ENCODE data around the gene TGFA.
A peak's percentile ranks its signal among the peaks of the same experiment; 100 is the strongest.

TGFA gene

GRCh38 chr2:70442301-70443077 is 111.1 kb downstream of the TGFA start:
- peaks cover 19% of the 10 kb centered on the region for H3K4me1 ChIP-seq (ENCODE audit: insufficient read depth, low read length, poor library complexity, severe bottlenecking)
- H3K79me2 ChIP-seq (ENCODE audit: insufficient read depth, low read length): no peaks in the 10 kb centered on the region
- H3F3A ChIP-seq (ENCODE audit: low read depth): peaks cover 9% of the 10 kb centered on the region; the same call in 1 of the 2 replicates
- no peak for TF ChIP-seq EZH2phosphoT487 (IDR thresholded peaks at IDR 0.05; ENCODE audit: borderline replicate concordance)
- H3K4me2 ChIP-seq (ENCODE audit: low read depth, low read length, poor library complexity, severe bottlenecking): no peak overlapping the region
- H3K4me3 ChIP-seq (ENCODE audit: low read length, poor library complexity, severe bottlenecking): no peak overlapping the region
- no peaks in the 10 kb centered on the region for H4K20me1 ChIP-seq (ENCODE audit: insufficient read depth, low read length, poor library complexity, severe bottlenecking)
- H3K9me2 ChIP-seq (replicated peaks; ENCODE audit: low read depth, low read length): no peaks in the 10 kb centered on the region
- H3K36me3 ChIP-seq (ENCODE audit: insufficient read depth, low read length): no peaks in the 10 kb centered on the region
- no peaks in the 10 kb centered on the region for H3K27me3 ChIP-seq (ENCODE audit: insufficient read depth, low read length, poor library complexity, severe bottlenecking)
- H3K9ac ChIP-seq (ENCODE audit: low read depth, low read length, poor library complexity, severe bottlenecking): no peak overlapping the region
- H3K9me3 ChIP-seq (ENCODE audit: insufficient read depth, low read depth, low read length): no peaks in the 10 kb centered on the region
- no peak overlapping the region for H2AFZ ChIP-seq (ENCODE audit: low read length)

GRCh38 chr2:70440621-70441020 is 113.0 kb downstream of the TGFA start:
- Histone ChIP-seq H3K9me3 (ENCODE audit: insufficient read depth, low read depth, low read length) (no peaks in the 10 kb centered on the region), H3K79me2 (ENCODE audit: insufficient read depth, low read length) (no peaks in the 10 kb centered on the region), H3K4me3 (ENCODE audit: low read length, poor library complexity, severe bottlenecking) (peak overlapping the region; percentile 50), H3K4me2 (ENCODE audit: low read depth, low read length, poor library complexity, severe bottlenecking) (peak overlapping the region; percentile 78), H4K20me1 (ENCODE audit: insufficient read depth, low read length, poor library complexity, severe bottlenecking) (no peaks in the 10 kb centered on the region), H3K9me2 (replicated peaks; ENCODE audit: low read depth, low read length) (no peaks in the 10 kb centered on the region), H3F3A (ENCODE audit: low read depth) (peaks cover 13% of the 10 kb centered on the region; the same call in 1 of the 2 replicates), H3K9ac (ENCODE audit: low read depth, low read length, poor library complexity, severe bottlenecking) (peak overlapping the region; percentile 55), H3K4me1 (ENCODE audit: insufficient read depth, low read length, poor library complexity, severe bottlenecking) (peaks cover 19% of the 10 kb centered on the region), H2AFZ (ENCODE audit: low read length) (peak overlapping the region; percentile 10; the same call in 1 of the 2 replicates), H3K27me3 (ENCODE audit: insufficient read depth, low read length, poor library complexity, severe bottlenecking) (no peaks in the 10 kb centered on the region), H3K36me3 (ENCODE audit: insufficient read depth, low read length) (no peaks in the 10 kb centered on the region)
- TF ChIP-seq EZH2phosphoT487 (IDR thresholded peaks at IDR 0.05; ENCODE audit: borderline replicate concordance) (no peak), CTCF (conservative IDR thresholded peaks at IDR 0.05; ENCODE audit: low read length) (no peak)

GRCh38 chr2:70435138-70435537 is 118.5 kb downstream of the TGFA start:
- H4K20me1 ChIP-seq (ENCODE audit: insufficient read depth, low read length, poor library complexity, severe bottlenecking): no peaks in the 10 kb centered on the region
- no peaks in the 10 kb centered on the region for H3K9me3 ChIP-seq (ENCODE audit: insufficient read depth, low read depth, low read length)
- H3K4me2 ChIP-seq (ENCODE audit: low read depth, low read length, poor library complexity, severe bottlenecking): no peak overlapping the region
- no peaks in the 10 kb centered on the region for H3K36me3 ChIP-seq (ENCODE audit: insufficient read depth, low read length)
- TF ChIP-seq CTCF (conservative IDR thresholded peaks at IDR 0.05; ENCODE audit: low read length) (no peak), EZH2phosphoT487 (IDR thresholded peaks at IDR 0.05; ENCODE audit: borderline replicate concordance) (no peak)
- H3K9ac ChIP-seq (ENCODE audit: low read depth, low read length, poor library complexity, severe bottlenecking): no peak overlapping the region
- peaks cover 9% of the 10 kb centered on the region for H3K4me1 ChIP-seq (ENCODE audit: insufficient read depth, low read length, poor library complexity, severe bottlenecking)
- H3K4me3 ChIP-seq (ENCODE audit: low read length, poor library complexity, severe bottlenecking): no peak overlapping the region
- no peaks in the 10 kb centered on the region for H3K79me2 ChIP-seq (ENCODE audit: insufficient read depth, low read length)
- no peaks in the 10 kb centered on the region for H3K9me2 ChIP-seq (replicated peaks; ENCODE audit: low read depth, low read length)
- H3F3A ChIP-seq (ENCODE audit: low read depth): peaks cover 6% of the 10 kb centered on the region; the same call in 1 of the 2 replicates
- H2AFZ ChIP-seq (ENCODE audit: low read length): no peak overlapping the region
- no peaks in the 10 kb centered on the region for H3K27me3 ChIP-seq (ENCODE audit: insufficient read depth, low read length, poor library complexity, severe bottlenecking)
